Liver (tissue), 3 donors: ENCODE data around the gene CDK5R2.

Experiments used
- ATF3 ChIP-seq: IDR thresholded peaks from 2 replicates; pipeline ENCODE4 v1.6.1; 2016; ENCODE audit warnings: antibody characterized with exemption
- CTCF ChIP-seq: fragments of 150-350 bp; IDR thresholded peaks from 2 replicates; pipeline ENCODE4 v1.5.1; 2017; ENCODE audit warnings: improper control_type of control experiment, low read depth, low read length; ENCODE audit not compliant: missing input control
- GABPA ChIP-seq, 2 donors: IDR thresholded peaks in 1 of 2; conservative IDR thresholded peaks in 1 of 2; 2 replicates each; pipeline ENCODE4 v1.6.1; 2016; ENCODE audit warnings: antibody characterized with exemption in 2 of 2, mild to moderate bottlenecking in 1 of 2, moderate library complexity in 1 of 2
- MAX ChIP-seq: IDR thresholded peaks from 2 replicates; pipeline ENCODE4 v1.6.1; 2016; ENCODE audit warnings: antibody characterized with exemption
- NR2F2 ChIP-seq: IDR thresholded peaks from 2 replicates; pipeline ENCODE4 v1.6.1; 2016; ENCODE audit warnings: antibody characterized with exemption
- RAD21 ChIP-seq, 2 donors: IDR thresholded peaks; 2 replicates each; pipeline ENCODE4 v1.6.1; 2016; ENCODE audit warnings: antibody characterized with exemption in 2 of 2, mild to moderate bottlenecking in 2 of 2
- REST ChIP-seq: IDR thresholded peaks from 2 replicates; pipeline ENCODE4 v1.6.1; 2016; ENCODE audit warnings: antibody characterized with exemption, mild to moderate bottlenecking
- SP1 ChIP-seq: IDR thresholded peaks from 2 replicates; pipeline ENCODE4 v1.6.1; 2018; ENCODE audit warnings: antibody characterized with exemption, mild to moderate bottlenecking
- TAF1 ChIP-seq: conservative IDR thresholded peaks from 2 replicates; pipeline ENCODE4 v1.6.1; 2016; ENCODE audit warnings: antibody characterized with exemption, mild to moderate bottlenecking
- YY1 ChIP-seq: IDR thresholded peaks from 2 replicates; pipeline ENCODE4 v1.6.1; 2016; ENCODE audit warnings: antibody characterized with exemption, mild to moderate bottlenecking
- donor health status: healthy.
- donor health status: healthy.

GRCh38 chr2:218997731-218998130, 38.3 kb downstream of the CDK5R2 start:
- TF ChIP-seq ATF3: no peak
- TF ChIP-seq YY1: no peak
- no peak for TF ChIP-seq CTCF
- no peak for TF ChIP-seq RAD21 (IDR thresholded peaks at IDR 0.05)
- no peak for TF ChIP-seq NR2F2
- TF ChIP-seq REST: no peak
- no peak for TF ChIP-seq SP1
- TF ChIP-seq MAX: no peak
- TF ChIP-seq TAF1: no peak
- TF ChIP-seq GABPA (IDR thresholded peaks at IDR 0.05 in 1 of 2, conservative IDR thresholded peaks at IDR 0.05 in 1 of 2): no peak
